Spleen (tissue), 7 donors: ENCODE results near the gene PALLD.

ENCODE experiments used
- POLR2A ChIP-seq, 3 donors: fragments of 450-650 bp; IDR thresholded peaks; one replicate each; pipeline ENCODE4 v1.5.1; 2017; ENCODE audit warnings: antibody characterized with exemption in 3 of 3, mild to moderate bottlenecking in 1 of 3
- TF ChIP-seq, protein P1 (sequence below), 11 experiments: fragments of 200-600 bp in 7 of 11; fragments of 450-650 bp in 4 of 11; sonication (generic) in 4 of 11; IDR thresholded peaks in 8 of 11; conservative IDR thresholded peaks in 3 of 11; 1 replicate in 7 of 11; 2 replicates in 4 of 11; pipeline versions ENCODE4 v1.4.0 to v1.8.0; 2016 to 2021; ENCODE audit warnings: antibody characterized with exemption in 11 of 11, inconsistent platforms in 4 of 11, mild to moderate bottlenecking in 1 of 11
- donor health status: DM: no; HTN: no; CAD: no; lungs with moderate emphysema.
- donor health status: DM: no; HTN: no; CAD: no.
- donor health status: DM: no; HTN: no; CAD: no.

DNA sequence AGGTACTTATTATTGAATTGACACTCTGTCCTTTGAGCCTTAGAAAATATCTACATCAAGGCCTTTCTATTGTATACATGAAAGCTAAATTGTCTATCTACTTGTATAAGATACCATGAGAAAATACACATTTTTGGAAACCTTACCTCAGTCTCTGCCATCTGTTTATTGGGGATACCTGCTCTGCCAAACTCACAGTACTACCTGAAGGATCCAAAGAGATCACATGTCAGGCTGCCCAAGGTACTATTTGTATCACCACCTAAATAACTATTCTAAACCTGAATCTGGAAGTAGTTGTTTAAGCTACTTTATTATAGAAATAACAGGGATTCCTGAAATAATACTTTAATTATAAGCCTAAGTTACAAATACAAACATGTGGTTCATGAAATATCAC lies 126.2 kb downstream of the PALLD start:
- TF ChIP-seq, protein P1, sequence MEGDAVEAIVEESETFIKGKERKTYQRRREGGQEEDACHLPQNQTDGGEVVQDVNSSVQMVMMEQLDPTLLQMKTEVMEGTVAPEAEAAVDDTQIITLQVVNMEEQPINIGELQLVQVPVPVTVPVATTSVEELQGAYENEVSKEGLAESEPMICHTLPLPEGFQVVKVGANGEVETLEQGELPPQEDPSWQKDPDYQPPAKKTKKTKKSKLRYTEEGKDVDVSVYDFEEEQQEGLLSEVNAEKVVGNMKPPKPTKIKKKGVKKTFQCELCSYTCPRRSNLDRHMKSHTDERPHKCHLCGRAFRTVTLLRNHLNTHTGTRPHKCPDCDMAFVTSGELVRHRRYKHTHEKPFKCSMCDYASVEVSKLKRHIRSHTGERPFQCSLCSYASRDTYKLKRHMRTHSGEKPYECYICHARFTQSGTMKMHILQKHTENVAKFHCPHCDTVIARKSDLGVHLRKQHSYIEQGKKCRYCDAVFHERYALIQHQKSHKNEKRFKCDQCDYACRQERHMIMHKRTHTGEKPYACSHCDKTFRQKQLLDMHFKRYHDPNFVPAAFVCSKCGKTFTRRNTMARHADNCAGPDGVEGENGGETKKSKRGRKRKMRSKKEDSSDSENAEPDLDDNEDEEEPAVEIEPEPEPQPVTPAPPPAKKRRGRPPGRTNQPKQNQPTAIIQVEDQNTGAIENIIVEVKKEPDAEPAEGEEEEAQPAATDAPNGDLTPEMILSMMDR (IDR thresholded peaks at IDR 0.05 in 8 of 11, conservative IDR thresholded peaks at IDR 0.05 in 3 of 11): no peak
- TF ChIP-seq POLR2A (IDR thresholded peaks at IDR 0.05): no peak
